Measurements from ENCODE around the gene PDGFC. TPM values are rescaled to one million over a fixed set of nuclear protein-coding genes. Genes with fewer than 3 reads are reported as not detected.

The PDGFC gene
- total RNA-seq, 1 donor from 2014 or later: 31.3 TPM

GRCh38 chr4:156950090-156950489 lies 21.5 kb downstream of the PDGFC start:
- Histone ChIP-seq H3K9me3 (no peaks in the 10 kb centered on the region), H3K27ac (no peak overlapping the region), H3K27me3 (no peaks in the 10 kb centered on the region), H3K4me1 (peaks cover 22% of the 10 kb centered on the region), H3K36me3 (no peaks in the 10 kb centered on the region), H3K4me3 (no peak overlapping the region)
- TF ChIP-seq, protein P1, sequence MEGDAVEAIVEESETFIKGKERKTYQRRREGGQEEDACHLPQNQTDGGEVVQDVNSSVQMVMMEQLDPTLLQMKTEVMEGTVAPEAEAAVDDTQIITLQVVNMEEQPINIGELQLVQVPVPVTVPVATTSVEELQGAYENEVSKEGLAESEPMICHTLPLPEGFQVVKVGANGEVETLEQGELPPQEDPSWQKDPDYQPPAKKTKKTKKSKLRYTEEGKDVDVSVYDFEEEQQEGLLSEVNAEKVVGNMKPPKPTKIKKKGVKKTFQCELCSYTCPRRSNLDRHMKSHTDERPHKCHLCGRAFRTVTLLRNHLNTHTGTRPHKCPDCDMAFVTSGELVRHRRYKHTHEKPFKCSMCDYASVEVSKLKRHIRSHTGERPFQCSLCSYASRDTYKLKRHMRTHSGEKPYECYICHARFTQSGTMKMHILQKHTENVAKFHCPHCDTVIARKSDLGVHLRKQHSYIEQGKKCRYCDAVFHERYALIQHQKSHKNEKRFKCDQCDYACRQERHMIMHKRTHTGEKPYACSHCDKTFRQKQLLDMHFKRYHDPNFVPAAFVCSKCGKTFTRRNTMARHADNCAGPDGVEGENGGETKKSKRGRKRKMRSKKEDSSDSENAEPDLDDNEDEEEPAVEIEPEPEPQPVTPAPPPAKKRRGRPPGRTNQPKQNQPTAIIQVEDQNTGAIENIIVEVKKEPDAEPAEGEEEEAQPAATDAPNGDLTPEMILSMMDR (IDR thresholded peaks at IDR 0.05): no peak
- ATAC-seq (no peak), DNase-seq (no peak)
- intact Hi-C loops (cut with DNase I): no loop called here

GRCh38 chr4:156949373-156949814 lies 22.2 kb downstream of the PDGFC start:
- H3K4me3 ChIP-seq: no peak overlapping the region
- H3K27ac ChIP-seq: no peak overlapping the region
- H3K9me3 ChIP-seq: no peaks in the 10 kb centered on the region
- ATAC-seq: peak; percentile 93
- no peaks in the 10 kb centered on the region for H3K27me3 ChIP-seq
- intact Hi-C loops (cut with DNase I): no loop called here
- no peaks in the 10 kb centered on the region for H3K36me3 ChIP-seq
- TF ChIP-seq, protein P1 (IDR thresholded peaks at IDR 0.05): no peak
- H3K4me1 ChIP-seq: peaks cover 22% of the 10 kb centered on the region
- DNase-seq: no peak

- ATAC-seq: no peak
Measured at GRCh38 chr4:156948738-156949137, 22.9 kb downstream of the PDGFC start.

GRCh38 chr4:156948133-156948532 lies 23.5 kb downstream of the PDGFC start:
- TF ChIP-seq, protein P1 (IDR thresholded peaks at IDR 0.05): no peak
- H3K27ac ChIP-seq: no peak overlapping the region
- H3K36me3 ChIP-seq: no peaks in the 10 kb centered on the region
- H3K4me1 ChIP-seq: peaks cover 22% of the 10 kb centered on the region
- H3K9me3 ChIP-seq: no peaks in the 10 kb centered on the region
- H3K27me3 ChIP-seq: no peaks in the 10 kb centered on the region
- intact Hi-C loops (cut with DNase I): no loop called here
- ATAC-seq (no peak), DNase-seq (no peak)
- H3K4me3 ChIP-seq: no peak overlapping the region

More at GRCh38 chr4:156948738-156949137, 22.9 kb downstream of the PDGFC start:
- H3K36me3 ChIP-seq: no peaks in the 10 kb centered on the region
- H3K9me3 ChIP-seq: no peaks in the 10 kb centered on the region
- intact Hi-C loops (cut with DNase I): no loop called here
- no peak for DNase-seq
- H3K27ac ChIP-seq: no peak overlapping the region
- H3K4me1 ChIP-seq: peaks cover 22% of the 10 kb centered on the region
- no peak overlapping the region for H3K4me3 ChIP-seq
- no peaks in the 10 kb centered on the region for H3K27me3 ChIP-seq
- TF ChIP-seq, protein P1 (IDR thresholded peaks at IDR 0.05): no peak

- Histone ChIP-seq H3K27me3 (no peaks in the 10 kb centered on the region), H3K4me1 (peaks cover 24% of the 10 kb centered on the region), H3K9me3 (no peaks in the 10 kb centered on the region), H3K27ac (no peak overlapping the region), H3K4me3 (no peak overlapping the region), H3K36me3 (no peaks in the 10 kb centered on the region)
- intact Hi-C loops (cut with DNase I): no loop called here
- ATAC-seq (peak; percentile 33), DNase-seq (no peak)
- TF ChIP-seq, protein P1 (IDR thresholded peaks at IDR 0.05): no peak
Measured at GRCh38 chr4:156946516-156947424, 24.8 kb downstream of the PDGFC start.
